HepG2 (cell line): ENCODE results near the gene ACAP2.

Experiments
- ASH2L ChIP-seq: fragments of 300-600, 200-600 bp; sonication (generic); IDR thresholded peaks from 2 replicates; pipeline ENCODE4 v1.7.0; 2017; ENCODE audit warnings: low read depth, mild to moderate bottlenecking, moderate library complexity, mixed read lengths, low read length; ENCODE audit not compliant: insufficient read length
- ESRRA ChIP-seq: sonication (generic); formaldehyde crosslinking; IDR thresholded peaks from 2 replicates; pipeline ENCODE4 v1.5.1; 2020; ENCODE audit warnings: mild to moderate bottlenecking, low read depth, missing genetic modification reagents
- FOXP1 ChIP-seq, 2 experiments: fragments of 450-650 bp in 1 of 2; IDR thresholded peaks; 2 replicates each; pipeline ENCODE4 v1.6.1; 2017 to 2018; ENCODE audit warnings: antibody characterized with exemption in 1 of 2
- HMG20A ChIP-seq: IDR thresholded peaks from 2 replicates; pipeline ENCODE4 v1.6.1; 2016; ENCODE audit warnings: borderline replicate concordance
- JUNB ChIP-seq: sonication (generic); formaldehyde crosslinking; IDR thresholded peaks from 2 replicates; pipeline ENCODE4 v1.8.0; 2022; ENCODE audit warnings: missing genetic modification reagents, mild to moderate bottlenecking, borderline replicate concordance
- NFE2 ChIP-seq: sonication (generic); formaldehyde crosslinking; IDR thresholded peaks from 2 replicates; pipeline ENCODE4 v1.4.0; 2020; ENCODE audit warnings: missing genetic modification reagents
- SUZ12 ChIP-seq: fragments of 150-350 bp; IDR thresholded peaks from 2 replicates; pipeline ENCODE4 v1.6.1; 2014; ENCODE audit warnings: low read depth, low read length
- TBL1XR1 ChIP-seq: fragments of 150-350 bp; IDR thresholded peaks from 2 replicates; pipeline ENCODE4 v1.6.1; 2014; ENCODE audit warnings: borderline replicate concordance, low read length; ENCODE audit not compliant: partially characterized antibody
- TGIF2 ChIP-seq: IDR thresholded peaks from 2 replicates; pipeline ENCODE4 v1.6.1; 2016; ENCODE audit warnings: control low read depth, missing compliant biosample characterization
- ZNF552 ChIP-seq: sonication (generic); formaldehyde crosslinking; IDR thresholded peaks from 2 replicates; pipeline ENCODE4 v1.9.0; 2022; ENCODE audit warnings: missing genetic modification reagents, mild to moderate bottlenecking, borderline replicate concordance
- TF ChIP-seq, protein P1 (sequence below): sonication (generic); formaldehyde crosslinking; IDR thresholded peaks from 2 replicates; pipeline ENCODE4 v1.5.0; 2020; ENCODE audit warnings: mild to moderate bottlenecking, missing genetic modification reagents, moderate library complexity

GRCh38 chr3:195312714-195313113 lies 130.1 kb downstream of the ACAP2 start:
- no peak for TF ChIP-seq TGIF2 (CRISPR knock-in tag)
- TF ChIP-seq ZNF552 = no peak
- no peak for TF ChIP-seq SUZ12
- TF ChIP-seq TBL1XR1 = no peak
- TF ChIP-seq, protein P1, sequence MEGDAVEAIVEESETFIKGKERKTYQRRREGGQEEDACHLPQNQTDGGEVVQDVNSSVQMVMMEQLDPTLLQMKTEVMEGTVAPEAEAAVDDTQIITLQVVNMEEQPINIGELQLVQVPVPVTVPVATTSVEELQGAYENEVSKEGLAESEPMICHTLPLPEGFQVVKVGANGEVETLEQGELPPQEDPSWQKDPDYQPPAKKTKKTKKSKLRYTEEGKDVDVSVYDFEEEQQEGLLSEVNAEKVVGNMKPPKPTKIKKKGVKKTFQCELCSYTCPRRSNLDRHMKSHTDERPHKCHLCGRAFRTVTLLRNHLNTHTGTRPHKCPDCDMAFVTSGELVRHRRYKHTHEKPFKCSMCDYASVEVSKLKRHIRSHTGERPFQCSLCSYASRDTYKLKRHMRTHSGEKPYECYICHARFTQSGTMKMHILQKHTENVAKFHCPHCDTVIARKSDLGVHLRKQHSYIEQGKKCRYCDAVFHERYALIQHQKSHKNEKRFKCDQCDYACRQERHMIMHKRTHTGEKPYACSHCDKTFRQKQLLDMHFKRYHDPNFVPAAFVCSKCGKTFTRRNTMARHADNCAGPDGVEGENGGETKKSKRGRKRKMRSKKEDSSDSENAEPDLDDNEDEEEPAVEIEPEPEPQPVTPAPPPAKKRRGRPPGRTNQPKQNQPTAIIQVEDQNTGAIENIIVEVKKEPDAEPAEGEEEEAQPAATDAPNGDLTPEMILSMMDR (CRISPR knock-in tag) = no peak
- TF ChIP-seq NFE2 (CRISPR knock-in tag) = no peak
- no peak for TF ChIP-seq JUNB (CRISPR knock-in tag)
- TF ChIP-seq FOXP1 (IDR thresholded peaks at IDR 0.05) = no peak
- TF ChIP-seq FOXP1 (CRISPR knock-in tag; IDR thresholded peaks at IDR 0.05) = no peak
- no peak for TF ChIP-seq HMG20A (CRISPR knock-in tag)
- TF ChIP-seq ESRRA = no peak
- no peak for TF ChIP-seq ASH2L
